Measurements from ENCODE around the gene PLOD1. TPM values are rescaled to one million over a fixed set of nuclear protein-coding genes. Genes with fewer than 3 reads are reported as not detected.
A peak's percentile ranks its signal among the peaks of the same experiment; 100 is the strongest.
"Not testable (repeated sequence)": the region's sequence is repeated elsewhere in the genome, so short reads cannot be mapped to it uniquely, and the experiment has no call there.

Gene PLOD1
- total RNA-seq, 1 donor from 2014 or later: 204 TPM

GRCh38 chr1:11888206-11888876 is 46.2 kb upstream of the PLOD1 start:
- no peaks in the 10 kb centered on the region for H3K36me3 Mint-ChIP-seq (ENCODE audit: unreplicated experiment)
- no peak for DNase-seq (ENCODE audit: extremely low spot score, unreplicated experiment)
- no peak overlapping the region for H3K4me3 Mint-ChIP-seq (ENCODE audit: unreplicated experiment)
- H3K4me1 Mint-ChIP-seq (ENCODE audit: unreplicated experiment): peaks cover under 1% of the 10 kb centered on the region
- peaks cover 8% of the 10 kb centered on the region for H3K27me3 Mint-ChIP-seq (ENCODE audit: unreplicated experiment)
- H3K9me3 Mint-ChIP-seq (ENCODE audit: unreplicated experiment): no peaks in the 10 kb centered on the region
- TF ChIP-seq, protein P1, sequence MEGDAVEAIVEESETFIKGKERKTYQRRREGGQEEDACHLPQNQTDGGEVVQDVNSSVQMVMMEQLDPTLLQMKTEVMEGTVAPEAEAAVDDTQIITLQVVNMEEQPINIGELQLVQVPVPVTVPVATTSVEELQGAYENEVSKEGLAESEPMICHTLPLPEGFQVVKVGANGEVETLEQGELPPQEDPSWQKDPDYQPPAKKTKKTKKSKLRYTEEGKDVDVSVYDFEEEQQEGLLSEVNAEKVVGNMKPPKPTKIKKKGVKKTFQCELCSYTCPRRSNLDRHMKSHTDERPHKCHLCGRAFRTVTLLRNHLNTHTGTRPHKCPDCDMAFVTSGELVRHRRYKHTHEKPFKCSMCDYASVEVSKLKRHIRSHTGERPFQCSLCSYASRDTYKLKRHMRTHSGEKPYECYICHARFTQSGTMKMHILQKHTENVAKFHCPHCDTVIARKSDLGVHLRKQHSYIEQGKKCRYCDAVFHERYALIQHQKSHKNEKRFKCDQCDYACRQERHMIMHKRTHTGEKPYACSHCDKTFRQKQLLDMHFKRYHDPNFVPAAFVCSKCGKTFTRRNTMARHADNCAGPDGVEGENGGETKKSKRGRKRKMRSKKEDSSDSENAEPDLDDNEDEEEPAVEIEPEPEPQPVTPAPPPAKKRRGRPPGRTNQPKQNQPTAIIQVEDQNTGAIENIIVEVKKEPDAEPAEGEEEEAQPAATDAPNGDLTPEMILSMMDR (IDR thresholded peaks at IDR 0.05): no peak
- no peak overlapping the region for H3K27ac Mint-ChIP-seq (ENCODE audit: unreplicated experiment)

DNA sequence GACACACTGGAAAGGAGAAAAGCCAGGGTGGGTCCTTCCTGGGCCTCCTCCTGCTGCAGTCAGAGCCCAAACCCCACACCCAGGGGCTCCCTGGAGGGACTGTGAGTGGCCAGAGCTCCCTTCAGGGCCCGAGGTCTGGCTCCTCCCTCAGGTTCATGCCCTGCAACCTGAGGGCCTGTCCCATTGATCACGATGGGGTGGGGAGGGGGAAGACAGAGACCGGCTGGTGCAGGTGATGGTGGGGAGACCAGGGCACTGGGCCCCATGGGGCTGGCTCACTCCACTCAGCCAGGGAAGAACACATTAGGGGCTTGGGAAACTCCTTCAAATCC is 45.7 kb upstream of the PLOD1 start:
- Mint-ChIP-seq H3K36me3 (ENCODE audit: unreplicated experiment) (no peaks in the 10 kb centered on the region), H3K9me3 (ENCODE audit: unreplicated experiment) (no peaks in the 10 kb centered on the region), H3K27me3 (ENCODE audit: unreplicated experiment) (peaks cover 8% of the 10 kb centered on the region), H3K27ac (ENCODE audit: unreplicated experiment) (no peak overlapping the region), H3K4me1 (ENCODE audit: unreplicated experiment) (no peaks in the 10 kb centered on the region), H3K4me3 (ENCODE audit: unreplicated experiment) (no peak overlapping the region)
- TF ChIP-seq, protein P1 (IDR thresholded peaks at IDR 0.05): no peak
- DNase-seq (ENCODE audit: extremely low spot score, unreplicated experiment): no peak

- no peak overlapping the region for H3K4me3 Mint-ChIP-seq (ENCODE audit: unreplicated experiment)
- no peak overlapping the region for H3K27ac Mint-ChIP-seq (ENCODE audit: unreplicated experiment)
- no peaks in the 10 kb centered on the region for H3K9me3 Mint-ChIP-seq (ENCODE audit: unreplicated experiment)
- TF ChIP-seq, protein P1 (IDR thresholded peaks at IDR 0.05): no peak
- no peaks in the 10 kb centered on the region for H3K4me1 Mint-ChIP-seq (ENCODE audit: unreplicated experiment)
- H3K27me3 Mint-ChIP-seq (ENCODE audit: unreplicated experiment): peaks cover 11% of the 10 kb centered on the region
- DNase-seq (ENCODE audit: extremely low spot score, unreplicated experiment): no peak
- H3K36me3 Mint-ChIP-seq (ENCODE audit: unreplicated experiment): no peaks in the 10 kb centered on the region
These were observed 42.9 kb upstream of the PLOD1 start for GRCh38 chr1:11891433-11892186.

- Mint-ChIP-seq H3K27ac (ENCODE audit: unreplicated experiment) (no peak overlapping the region), H3K36me3 (ENCODE audit: unreplicated experiment) (no peaks in the 10 kb centered on the region), H3K9me3 (ENCODE audit: unreplicated experiment) (no peaks in the 10 kb centered on the region), H3K27me3 (ENCODE audit: unreplicated experiment) (peaks cover 17% of the 10 kb centered on the region), H3K4me1 (ENCODE audit: unreplicated experiment) (no peaks in the 10 kb centered on the region), H3K4me3 (ENCODE audit: unreplicated experiment) (no peak overlapping the region)
- TF ChIP-seq, protein P1 (IDR thresholded peaks at IDR 0.05): peak; percentile 80
- DNase-seq (ENCODE audit: extremely low spot score, unreplicated experiment): no peak
These were observed 40.6 kb upstream of the PLOD1 start for GRCh38 chr1:11893907-11894251.

DNA sequence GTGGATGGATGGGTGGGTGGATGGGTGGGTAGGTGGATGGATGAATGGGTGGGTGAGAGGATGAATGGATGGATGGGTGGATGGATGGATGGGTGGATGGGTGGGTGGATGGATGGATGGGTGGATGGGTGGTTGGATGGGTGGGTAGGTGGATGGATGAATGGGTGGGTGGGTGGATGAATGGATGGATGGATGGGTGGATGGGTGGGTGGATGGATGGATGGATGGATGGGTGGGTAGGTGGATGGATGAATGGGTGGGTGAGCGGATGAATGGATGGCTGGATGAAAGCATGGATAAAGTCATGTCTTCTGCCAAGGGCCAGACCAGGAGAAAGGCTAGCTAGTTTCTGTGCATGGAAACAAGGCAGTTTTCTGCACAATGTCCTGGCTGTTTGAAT is 40.0 kb upstream of the PLOD1 start:
- H3K4me1 Mint-ChIP-seq (ENCODE audit: unreplicated experiment); H3K9me3 Mint-ChIP-seq (ENCODE audit: unreplicated experiment); H3K36me3 Mint-ChIP-seq (ENCODE audit: unreplicated experiment); DNase-seq (ENCODE audit: extremely low spot score, unreplicated experiment); H3K27ac Mint-ChIP-seq (ENCODE audit: unreplicated experiment); H3K4me3 Mint-ChIP-seq (ENCODE audit: unreplicated experiment): not testable (repeated sequence)
- H3K27me3 Mint-ChIP-seq (ENCODE audit: unreplicated experiment): peaks cover 22% of the 10 kb centered on the region
